HG03064 (cell line): Measurements from ENCODE around the gene GALM.
A peak's percentile ranks its signal among the peaks of the same experiment; 100 is the strongest.
"Not testable (repeated sequence)": the region's sequence is repeated elsewhere in the genome, so short reads cannot be mapped to it uniquely, and the experiment has no call there.

Experiments used
- ATAC-seq: cut with Tn5 transposase; IDR thresholded peaks from one replicate; pipeline ENCODE4 v1.9.1; 2021; ENCODE audit warnings: low read depth; ENCODE audit not compliant: unreplicated experiment

The GALM gene

GRCh38 chr2:38708900-38709566, 43.1 kb downstream of the GALM start:
- ATAC-seq, result no peak

- ATAC-seq, result no peak
These were observed 43.8 kb downstream of the GALM start for GRCh38 chr2:38709567-38710194.

GRCh38 chr2:38711558-38711957, 45.6 kb downstream of the GALM start:
- ATAC-seq, result no peak

GRCh38 chr2:38712413-38712812, 46.5 kb downstream of the GALM start:
- no peak for ATAC-seq

GRCh38 chr2:38712871-38713270, 47.0 kb downstream of the GALM start:
- ATAC-seq, result no peak

- ATAC-seq, result no peak
These were observed 47.4 kb downstream of the GALM start for GRCh38 chr2:38713338-38713737.

- ATAC-seq, result not testable (repeated sequence)
These were observed 49.0 kb downstream of the GALM start for GRCh38 chr2:38714941-38715340.

- ATAC-seq, result no peak
These were observed 50.3 kb downstream of the GALM start for GRCh38 chr2:38716185-38716584.

- no peak for ATAC-seq
These were observed 52.7 kb downstream of the GALM start for GRCh38 chr2:38718601-38719000.

GRCh38 chr2:38719706-38720105, 53.8 kb downstream of the GALM start:
- ATAC-seq, result no peak

GRCh38 chr2:38720613-38721241, 54.8 kb downstream of the GALM start:
- ATAC-seq, result no peak

GRCh38 chr2:38722271-38723061, 56.6 kb downstream of the GALM start:
- ATAC-seq, result peak; percentile 37

- ATAC-seq, result peak; percentile 83
These were observed 57.3 kb downstream of the GALM start for GRCh38 chr2:38723173-38723572.

- ATAC-seq, result no peak
These were observed 61.7 kb downstream of the GALM start for GRCh38 chr2:38727661-38728060.

- no peak for ATAC-seq
These were observed 62.8 kb downstream of the GALM start for GRCh38 chr2:38728694-38729093.

GRCh38 chr2:38731090-38731489, 65.2 kb downstream of the GALM start:
- no peak for ATAC-seq

GRCh38 chr2:38731684-38732221, 65.8 kb downstream of the GALM start:
- ATAC-seq, result no peak

GRCh38 chr2:38733300-38733971, 67.5 kb downstream of the GALM start:
- no peak for ATAC-seq

- no peak for ATAC-seq
These were observed 68.6 kb downstream of the GALM start for GRCh38 chr2:38734299-38735058.

- no peak for ATAC-seq
These were observed 70.0 kb downstream of the GALM start for GRCh38 chr2:38735999-38736320.
